GM20431 (cell line): ENCODE results near the gene PCSK6.
"Not testable (repeated sequence)": the region's sequence is repeated elsewhere in the genome, so short reads cannot be mapped to it uniquely, and the experiment has no call there.

Source experiments
- in situ Hi-C: fragments of 300-500 bp; cut with MseI, MboI; formaldehyde crosslinking; loops from one replicate; pipeline ENCODE4 v1.15.0; 2020; ENCODE audit warnings: low sequenced_read_pairs; ENCODE audit not compliant: unreplicated experiment

Gene PCSK6

GRCh38 chr15:101370330-101371024 is 119.0 kb downstream of the PCSK6 start:
- in situ Hi-C loops: no loop called here

- in situ Hi-C loops: no loop called here
Observed at GRCh38 chr15:101369676-101370075, 119.8 kb downstream of the PCSK6 start.

GRCh38 chr15:101368861-101369642 is 120.5 kb downstream of the PCSK6 start:
- in situ Hi-C loops: no loop called here

- in situ Hi-C loops: no loop called here
Observed at GRCh38 chr15:101368086-101368780, 121.3 kb downstream of the PCSK6 start.

- in situ Hi-C loops: no loop called here
Observed at GRCh38 chr15:101366853-101367252, 122.7 kb downstream of the PCSK6 start.

- in situ Hi-C loops: no loop called here
Observed at GRCh38 chr15:101362986-101363566, 126.4 kb downstream of the PCSK6 start.

GRCh38 chr15:101362359-101362758 is 127.1 kb downstream of the PCSK6 start:
- in situ Hi-C loops: no loop called here

GRCh38 chr15:101361418-101361817 is 128.1 kb downstream of the PCSK6 start:
- in situ Hi-C loops: no loop called here

- in situ Hi-C loops: no loop called here
Observed at GRCh38 chr15:101359365-101359947, 130.1 kb downstream of the PCSK6 start.

- in situ Hi-C loops: no loop called here
Observed at GRCh38 chr15:101358895-101359294, 130.6 kb downstream of the PCSK6 start.

GRCh38 chr15:101357885-101358284 is 131.6 kb downstream of the PCSK6 start:
- in situ Hi-C loops: no loop called here

GRCh38 chr15:101357333-101357732 is 132.2 kb downstream of the PCSK6 start:
- in situ Hi-C loops: no loop called here

GRCh38 chr15:101356512-101357172 is 132.9 kb downstream of the PCSK6 start:
- in situ Hi-C loops: not testable (repeated sequence)

- in situ Hi-C loops: no loop called here
Observed at GRCh38 chr15:101355678-101356464, 133.6 kb downstream of the PCSK6 start.

- in situ Hi-C loops: no loop called here
Observed at GRCh38 chr15:101354891-101355623, 134.4 kb downstream of the PCSK6 start.

- in situ Hi-C loops: no loop called here
Observed at GRCh38 chr15:101353240-101353639, 136.3 kb downstream of the PCSK6 start.

GRCh38 chr15:101351736-101352135 is 137.8 kb downstream of the PCSK6 start:
- in situ Hi-C loops: no loop called here
